ENCODE results near the gene ZC3H4.

The ZC3H4 gene

GRCh38 chr19:47132194-47132852 is 18.7 kb upstream of the ZC3H4 start:
- no peak for DNase-seq

GRCh38 chr19:47130589-47131227 is 17.1 kb upstream of the ZC3H4 start, which contains the start of gene SAE1:
TSS of gene SAE1 (plus strand) at chr19:47130835. CDS start at chr19:47130931, 96 bp downstream.
- peak; percentile 94 for DNase-seq

- DNase-seq: no peak
These were observed 16.6 kb upstream of the ZC3H4 start for GRCh38 chr19:47130120-47130588.

- DNase-seq: no peak
These were observed 16.0 kb upstream of the ZC3H4 start for GRCh38 chr19:47129579-47129978.

GRCh38 chr19:47125669-47125938 is 12.0 kb upstream of the ZC3H4 start:
- no peak for DNase-seq

GRCh38 chr19:47124937-47125668 is 11.5 kb upstream of the ZC3H4 start:
- peak; percentile 38 for DNase-seq

- no peak for DNase-seq
These were observed 9.8 kb upstream of the ZC3H4 start for GRCh38 chr19:47123406-47123805.

- peak; percentile 79 for DNase-seq
These were observed 9.1 kb upstream of the ZC3H4 start for GRCh38 chr19:47122359-47123335.

- DNase-seq: no peak
These were observed 7.0 kb upstream of the ZC3H4 start for GRCh38 chr19:47120470-47121067.

GRCh38 chr19:47113850-47114651 is 475 bp upstream of the ZC3H4 start:
- DNase-seq: no peak

GRCh38 chr19:47112166-47112996 is 1.2 kb downstream of the ZC3H4 start:
- DNase-seq: peak; percentile 78

- DNase-seq: no peak
These were observed 1.9 kb downstream of the ZC3H4 start for GRCh38 chr19:47111682-47112165.

GRCh38 chr19:47111006-47111621 is 2.5 kb downstream of the ZC3H4 start:
- DNase-seq: no peak

- DNase-seq: no peak
These were observed 3.0 kb downstream of the ZC3H4 start for GRCh38 chr19:47110521-47111005.

- DNase-seq: no peak
These were observed 3.8 kb downstream of the ZC3H4 start for GRCh38 chr19:47109541-47110375.

- DNase-seq: no peak
These were observed 4.4 kb downstream of the ZC3H4 start for GRCh38 chr19:47109177-47109540.

- no peak for DNase-seq
These were observed 5.4 kb downstream of the ZC3H4 start for GRCh38 chr19:47107953-47108746.

Data from NCI-H226 (cell line).